HG02970 (cell line): ENCODE data around the gene SUSD2.
"Not testable (repeated sequence)": the region's sequence is repeated elsewhere in the genome, so short reads cannot be mapped to it uniquely, and the experiment has no call there.

Experiments used
- ATAC-seq: cut with Tn5 transposase; IDR thresholded peaks from one replicate; pipeline ENCODE4 v1.9.1; 2021; ENCODE audit warnings: mild to moderate bottlenecking, moderate library complexity, moderate number of reproducible peaks; ENCODE audit not compliant: unreplicated experiment, low FRiP score

Gene SUSD2

DNA sequence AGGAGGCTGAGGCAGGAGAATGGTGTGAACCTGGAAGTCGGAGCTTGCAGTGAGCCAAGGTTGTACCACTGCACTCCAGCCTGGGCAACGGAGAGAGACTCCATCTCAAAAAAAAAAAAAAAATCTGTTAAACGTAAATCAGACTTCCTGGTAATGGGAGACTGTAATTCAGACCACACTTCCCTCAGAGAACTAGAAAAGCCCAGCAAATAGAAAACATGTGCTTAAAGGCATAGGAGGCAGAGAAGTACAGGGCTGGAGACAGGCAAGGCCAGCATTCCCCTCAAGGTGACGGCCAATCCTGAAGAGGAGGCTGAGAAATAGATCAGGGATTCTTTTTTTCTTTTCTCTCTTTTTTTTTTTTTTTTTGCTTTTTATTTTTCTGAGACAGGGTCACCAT lies 55.4 kb downstream of the SUSD2 start:
- ATAC-seq, result no peak

DNA sequence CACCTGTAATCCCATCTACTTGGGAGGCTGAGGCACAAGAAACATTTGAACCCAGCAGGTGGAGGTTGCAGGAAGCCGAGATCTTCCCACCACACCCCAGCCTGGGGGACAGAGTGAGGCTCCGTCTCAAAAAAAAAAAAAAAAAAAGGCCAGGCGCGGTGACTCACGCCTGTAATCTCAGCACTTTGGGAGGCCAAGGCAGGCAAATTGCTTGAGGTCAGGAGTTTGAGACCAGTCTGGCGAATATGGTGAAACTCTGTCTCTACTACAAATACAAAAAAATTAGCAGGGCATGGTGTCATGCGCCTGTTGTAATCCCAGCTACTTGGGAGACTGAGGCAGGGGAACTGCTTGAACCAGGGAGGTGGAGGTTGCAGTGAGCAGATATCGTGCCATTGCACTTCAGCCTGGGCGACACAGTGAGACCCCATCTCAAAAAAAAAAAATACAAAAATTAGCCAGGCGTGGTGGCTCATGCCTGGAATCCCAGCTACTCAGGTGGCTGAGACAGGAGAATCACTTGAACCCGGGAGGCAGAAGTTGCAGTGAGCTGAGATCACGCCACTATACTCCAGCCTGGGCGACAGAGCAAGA lies 56.9 kb downstream of the SUSD2 start:
- ATAC-seq, result not testable (repeated sequence)
